HCT116 (cell line): ENCODE measurements around the gene TRPM1. TPM values are rescaled to one million over a fixed set of nuclear protein-coding genes. Genes with fewer than 3 reads are reported as not detected.

Experiments
- ATAC-seq: fragments of 200-7000 bp; cut with Tn5 transposase; 2 replicates; pipeline ENCODE4 v1.9.1; 2020; ENCODE audit warnings: mild to moderate bottlenecking, moderate library complexity
- BruUV-seq: library from RNA; stranded (reverse); fragments of 400-500 nt; replicated peaks from 2 replicates; lab custom pipeline; 2021; lab: Mats Ljungman, UMichigan
- CTCF ChIA-PET: fragments of 300-600 bp; sonication (Branson Sonifier 250); formaldehyde crosslinking; loops from one replicate; lab custom pipeline; 2021; ENCODE audit warnings: antibody characterized with exemption; lab: Charles Lee
- POLR2A ChIA-PET: fragments of 300-600, 350-600 bp; sonication (Branson Sonifier 250); formaldehyde crosslinking; loops from one replicate; lab custom pipeline; 2021; ENCODE audit warnings: antibody characterized with exemption; lab: Charles Lee
- RAD21 ChIA-PET, 2 experiments: fragments of 300-600 bp; sonication (Branson Sonifier 250); formaldehyde crosslinking; loops; one replicate each; lab custom pipeline; 2023; ENCODE audit warnings: low total read pairs in 2 of 2; ENCODE audit not compliant: uncharacterized antibody in 2 of 2, unreplicated experiment in 2 of 2, low non-redundant PET in 1 of 2; lab: Charles Lee
- DNase-seq: peaks from one replicate; pipeline ENCODE4 v3.0.0-alpha.2; 2010; ENCODE audit warnings: low read depth, low spot score
- H2AFZ ChIP-seq: fragments of 200-600 bp; shearing (Covaris generic), sonication (generic); 2 replicates; pipeline ENCODE4 v1.6.1; 2017; ENCODE audit warnings: low read depth, mixed run types, mixed read lengths, antibody characterized with exemption, low read length; ENCODE audit not compliant: poor library complexity, severe bottlenecking
- H3K27ac ChIP-seq: 2 replicates; pipeline ENCODE4 v1.5.1; 2012; ENCODE audit warnings: low read depth, low read length
- H3K27me3 ChIP-seq: fragments of 200-600 bp; sonication (generic); 2 replicates; pipeline ENCODE4 v1.6.1; 2016; ENCODE audit warnings: mixed run types, low read length, mixed read lengths; ENCODE audit not compliant: insufficient read depth
- H3K36me3 ChIP-seq, 2 experiments: fragments of 200-500 bp in 1 of 2; fragments of 200-600 bp in 1 of 2; sonication (Bioruptor generic) in 1 of 2; sonication (generic) in 1 of 2; 2 replicates each; pipeline versions ENCODE4 v1.5.1 to v1.6.1; 2014 to 2016; ENCODE audit warnings: low read length in 2 of 2, inconsistent platforms in 1 of 2, mixed read lengths in 1 of 2, mixed run types in 1 of 2; ENCODE audit not compliant: insufficient read depth in 2 of 2, control insufficient read depth in 1 of 2
- H3K4me1 ChIP-seq, 2 experiments: fragments of 200-600 bp in 1 of 2; sonication (generic) in 1 of 2; 2 replicates each; pipeline versions ENCODE4 v1.5.1 to v1.6.1; 2012 to 2017; ENCODE audit warnings: low read length in 2 of 2, inconsistent platforms in 1 of 2, mild to moderate bottlenecking in 1 of 2, mixed read lengths in 1 of 2, mixed run types in 1 of 2, moderate library complexity in 1 of 2; ENCODE audit not compliant: insufficient read depth in 2 of 2, control insufficient read depth in 1 of 2
- H3K4me2 ChIP-seq: fragments of 200-600 bp; sonication (generic); 2 replicates; pipeline ENCODE4 v1.6.1; 2017; ENCODE audit warnings: mixed run types, low read length, mixed read lengths
- H3K4me3 ChIP-seq, 2 experiments: fragments of 200-600 bp in 1 of 2; sonication (generic) in 1 of 2; replicated peaks in 1 of 2; 2 replicates each; pipeline ENCODE4 v1.5.1; 2011 to 2016; ENCODE audit warnings: low read length in 2 of 2, control low read depth in 1 of 2, low read depth in 1 of 2, mild to moderate bottlenecking in 1 of 2, mixed read lengths in 1 of 2, mixed run types in 1 of 2
- H3K79me2 ChIP-seq: fragments of 200-600 bp; sonication (generic); 2 replicates; pipeline ENCODE4 v1.6.1; 2017; ENCODE audit warnings: mild to moderate bottlenecking, mixed run types, low read length, moderate library complexity, mixed read lengths; ENCODE audit not compliant: insufficient read depth
- H3K9ac ChIP-seq: fragments of 200-600 bp; sonication (generic); 2 replicates; pipeline ENCODE4 v1.6.1; 2016; ENCODE audit warnings: low read length, mixed read lengths
- H3K9me2 ChIP-seq: fragments of 200-600 bp; sonication (generic), shearing (Covaris generic); 2 replicates; pipeline ENCODE4 v1.6.1; 2017; ENCODE audit warnings: mixed run types, mild to moderate bottlenecking, moderate library complexity; ENCODE audit not compliant: insufficient read depth
- H3K9me3 ChIP-seq, 2 experiments: fragments of 200-500 bp in 1 of 2; fragments of 200-600 bp in 1 of 2; sonication (Bioruptor generic) in 1 of 2; sonication (generic) in 1 of 2; 2 replicates each; pipeline ENCODE4 v1.6.1; 2014 to 2017; ENCODE audit warnings: low read length in 2 of 2, mixed read lengths in 2 of 2, inconsistent platforms in 1 of 2, low read depth in 1 of 2, mild to moderate bottlenecking in 1 of 2, mixed run types in 1 of 2, moderate library complexity in 1 of 2; ENCODE audit not compliant: control insufficient read depth in 1 of 2, insufficient read depth in 1 of 2
- H4K20me1 ChIP-seq: fragments of 200-600 bp; sonication (generic), shearing (Covaris generic); 2 replicates; pipeline ENCODE4 v1.6.1; 2017; ENCODE audit warnings: mixed run types, mild to moderate bottlenecking, moderate library complexity; ENCODE audit not compliant: insufficient read depth
- ATF3 ChIP-seq: IDR thresholded peaks from 2 replicates; pipeline ENCODE4 v1.6.1; 2012
- CBX3 ChIP-seq: IDR thresholded peaks from 2 replicates; pipeline ENCODE4 v1.6.1; 2012; ENCODE audit warnings: low read depth
- CEBPB ChIP-seq: IDR thresholded peaks from 2 replicates; pipeline ENCODE4 v1.6.1; 2012; ENCODE audit warnings: low read depth
- CTCF ChIP-seq, 3 experiments: fragments of 200-600 bp in 1 of 3; sonication (generic) in 1 of 3; IDR thresholded peaks in 2 of 3; conservative IDR thresholded peaks in 1 of 3; 2 replicates each; pipeline ENCODE4 v1.5.1; 2012 to 2017; ENCODE audit warnings: low read depth in 2 of 3, low read length in 2 of 3, antibody characterized with exemption in 1 of 3, borderline replicate concordance in 1 of 3, control low read depth in 1 of 3, mild to moderate bottlenecking in 1 of 3, mixed read lengths in 1 of 3, mixed run types in 1 of 3, moderate library complexity in 1 of 3; ENCODE audit not compliant: insufficient read depth in 1 of 3
- EGR1 ChIP-seq: IDR thresholded peaks from 2 replicates; pipeline ENCODE4 v1.6.1; 2012; ENCODE audit warnings: low read depth
- ELF1 ChIP-seq: IDR thresholded peaks from 2 replicates; pipeline ENCODE4 v1.6.1; 2012; ENCODE audit warnings: low read depth, borderline replicate concordance
- JUND ChIP-seq: IDR thresholded peaks from 2 replicates; pipeline ENCODE4 v1.6.1; 2012
- MAX ChIP-seq: IDR thresholded peaks from 2 replicates; pipeline ENCODE4 v1.6.1; 2012
- POLR2A ChIP-seq: IDR thresholded peaks from 2 replicates; pipeline ENCODE4 v1.7.0; 2011; ENCODE audit warnings: borderline replicate concordance; ENCODE audit not compliant: insufficient read depth, insufficient read length; ENCODE audit errors: extremely low read depth
- POLR2AphosphoS5 ChIP-seq: IDR thresholded peaks from 2 replicates; pipeline ENCODE4 v1.6.1; 2011; ENCODE audit warnings: mild to moderate bottlenecking, low read depth, low read length, moderate library complexity
- SRF ChIP-seq: IDR thresholded peaks from 2 replicates; pipeline ENCODE4 v1.6.1; 2012; ENCODE audit warnings: low read depth
- TCF7L2 ChIP-seq: IDR thresholded peaks from 2 replicates; pipeline ENCODE4 v1.7.0; 2011; ENCODE audit warnings: borderline replicate concordance, inconsistent platforms; ENCODE audit not compliant: insufficient read depth, insufficient read length; ENCODE audit errors: extremely low read depth
- YY1 ChIP-seq: IDR thresholded peaks from 2 replicates; pipeline ENCODE4 v1.6.1; 2011; ENCODE audit warnings: low read length, low read depth, moderate library complexity, mild to moderate bottlenecking; ENCODE audit not compliant: insufficient replicate concordance; ENCODE audit errors: extremely low read depth
- ZNF274 ChIP-seq: fragments of 200-500 bp; sonication (Bioruptor generic); IDR thresholded peaks from 2 replicates; pipeline ENCODE4 v1.6.1; 2014; ENCODE audit warnings: mild to moderate bottlenecking, low read depth, low read length, inconsistent platforms
- intact Hi-C: fragments of 100-400 bp; cut with micrococcal nuclease; formaldehyde crosslinking; loops from 2 replicates; pipeline ENCODE4 v1.10.0; 2022
- total RNA-seq: library from RNA; stranded (reverse); gene quantifications from one replicate; pipeline ENCODE4 v1.2.1, GENCODE V29; 2021; ENCODE audit not compliant: unreplicated experiment
- TF ChIP-seq, protein P1 (sequence below): IDR thresholded peaks from 2 replicates; pipeline ENCODE4 v1.6.1; 2012; ENCODE audit warnings: low read depth

The TRPM1 gene
- total RNA-seq, 1 experiment from 2014 or later = not detected

DNA sequence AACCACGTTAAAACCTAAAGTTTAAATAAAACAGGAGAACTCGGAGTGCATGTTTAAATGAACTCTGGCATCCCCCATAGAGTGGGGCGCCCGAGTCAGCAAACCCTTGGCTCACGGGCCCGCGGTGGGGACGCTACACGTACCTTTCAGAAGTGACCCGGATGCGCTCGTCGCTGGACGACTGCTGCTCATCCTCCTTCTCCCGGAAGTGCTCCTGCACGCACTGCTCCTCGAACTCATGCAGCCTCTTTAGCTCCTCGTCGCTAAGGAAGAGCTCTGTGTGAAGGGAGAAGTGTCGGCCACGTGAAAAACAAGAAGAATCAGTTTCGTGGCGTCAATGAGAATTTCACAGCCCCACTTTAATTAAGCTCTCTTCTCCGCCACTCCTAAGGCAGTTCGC lies 75.5 kb downstream of the TRPM1 start:
- ChIA-PET RAD21 (no interaction called here), CTCF (no interaction called here), POLR2A (no interaction called here)
- TF ChIP-seq POLR2A = no peak
- no peak for TF ChIP-seq POLR2AphosphoS5
- no peak for TF ChIP-seq CBX3
- TF ChIP-seq YY1 = no peak
- TF ChIP-seq CEBPB = no peak
- TF ChIP-seq ATF3 = no peak
- no peak for TF ChIP-seq EGR1
- no peak for TF ChIP-seq CTCF (IDR thresholded peaks at IDR 0.05 in 2 of 3, conservative IDR thresholded peaks at IDR 0.05 in 1 of 3; ENCODE audit: borderline replicate concordance in 1 of 3, insufficient read depth in 1 of 3, low read depth in 2 of 3, low read length in 2 of 3)
- Histone ChIP-seq H3K36me3 (no peaks in the 10 kb centered on the region), H3K79me2 (no peaks in the 10 kb centered on the region), H3K9me2 (no peaks in the 10 kb centered on the region), H3K4me2 (no peak overlapping the region), H3K27ac (no peak overlapping the region), H3K9ac (no peak overlapping the region), H2AFZ (no peak overlapping the region), H4K20me1 (no peaks in the 10 kb centered on the region), H3K9me3 (no peaks in the 10 kb centered on the region), H3K27me3 (no peaks in the 10 kb centered on the region), H3K4me3 (no peak overlapping the region), H3K4me1 (peaks cover 6 to 23% of the 10 kb centered on the region in 2 experiments)
- no peak for DNase-seq
- ATAC-seq = no peak
- intact Hi-C loops = no loop called here
- no TSS peak for BruUV-seq

DNA sequence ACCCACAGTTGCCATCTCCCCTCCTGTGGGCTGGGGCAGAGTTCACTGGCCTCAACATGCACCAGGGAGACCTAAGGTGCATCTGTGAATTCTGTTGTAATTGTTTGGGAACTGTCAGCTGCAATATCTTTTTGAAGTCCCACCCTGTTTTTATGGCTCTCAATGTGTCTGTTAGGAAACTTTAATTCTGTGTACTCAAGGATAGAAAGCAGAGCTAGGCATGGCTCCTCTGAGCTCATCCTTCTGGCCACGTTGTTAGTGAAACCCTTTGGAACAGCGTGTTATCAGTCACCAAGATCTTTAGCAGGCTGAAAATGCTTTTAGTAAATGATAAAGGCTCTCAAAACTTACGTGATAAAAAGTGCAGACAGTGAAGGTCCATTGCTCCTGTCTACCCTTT lies 76.5 kb downstream of the TRPM1 start:
- RAD21 ChIA-PET = no interaction called here
- Histone ChIP-seq H3K9me2 (no peaks in the 10 kb centered on the region), H3K36me3 (no peaks in the 10 kb centered on the region), H3K4me1 (peaks cover 6 to 23% of the 10 kb centered on the region in 2 experiments), H3K27me3 (no peaks in the 10 kb centered on the region), H3K4me2 (peak overlapping the region; percentile 75), H3K9me3 (no peaks in the 10 kb centered on the region), H2AFZ (peak overlapping the region; percentile 71), H3K79me2 (no peaks in the 10 kb centered on the region), H3K4me3 (peak overlapping the region in 1 of 2 experiments; percentile 30; a peak in 1 of 4 replicates), H4K20me1 (no peaks in the 10 kb centered on the region), H3K27ac (no peak overlapping the region), H3K9ac (no peak overlapping the region)
- DNase-seq = no peak
- POLR2A ChIA-PET = no interaction called here
- intact Hi-C loops = no loop called here
- TF ChIP-seq ZNF274 (no peak), MAX (no peak), CEBPB (no peak), JUND (no peak), POLR2AphosphoS5 (no peak), EGR1 (no peak), ELF1 (no peak), POLR2A (no peak), SRF (no peak), TCF7L2 (no peak), YY1 (no peak)
- TF ChIP-seq, protein P1, sequence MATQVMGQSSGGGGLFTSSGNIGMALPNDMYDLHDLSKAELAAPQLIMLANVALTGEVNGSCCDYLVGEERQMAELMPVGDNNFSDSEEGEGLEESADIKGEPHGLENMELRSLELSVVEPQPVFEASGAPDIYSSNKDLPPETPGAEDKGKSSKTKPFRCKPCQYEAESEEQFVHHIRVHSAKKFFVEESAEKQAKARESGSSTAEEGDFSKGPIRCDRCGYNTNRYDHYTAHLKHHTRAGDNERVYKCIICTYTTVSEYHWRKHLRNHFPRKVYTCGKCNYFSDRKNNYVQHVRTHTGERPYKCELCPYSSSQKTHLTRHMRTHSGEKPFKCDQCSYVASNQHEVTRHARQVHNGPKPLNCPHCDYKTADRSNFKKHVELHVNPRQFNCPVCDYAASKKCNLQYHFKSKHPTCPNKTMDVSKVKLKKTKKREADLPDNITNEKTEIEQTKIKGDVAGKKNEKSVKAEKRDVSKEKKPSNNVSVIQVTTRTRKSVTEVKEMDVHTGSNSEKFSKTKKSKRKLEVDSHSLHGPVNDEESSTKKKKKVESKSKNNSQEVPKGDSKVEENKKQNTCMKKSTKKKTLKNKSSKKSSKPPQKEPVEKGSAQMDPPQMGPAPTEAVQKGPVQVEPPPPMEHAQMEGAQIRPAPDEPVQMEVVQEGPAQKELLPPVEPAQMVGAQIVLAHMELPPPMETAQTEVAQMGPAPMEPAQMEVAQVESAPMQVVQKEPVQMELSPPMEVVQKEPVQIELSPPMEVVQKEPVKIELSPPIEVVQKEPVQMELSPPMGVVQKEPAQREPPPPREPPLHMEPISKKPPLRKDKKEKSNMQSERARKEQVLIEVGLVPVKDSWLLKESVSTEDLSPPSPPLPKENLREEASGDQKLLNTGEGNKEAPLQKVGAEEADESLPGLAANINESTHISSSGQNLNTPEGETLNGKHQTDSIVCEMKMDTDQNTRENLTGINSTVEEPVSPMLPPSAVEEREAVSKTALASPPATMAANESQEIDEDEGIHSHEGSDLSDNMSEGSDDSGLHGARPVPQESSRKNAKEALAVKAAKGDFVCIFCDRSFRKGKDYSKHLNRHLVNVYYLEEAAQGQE = no peak
- CTCF ChIA-PET = no interaction called here
- BruUV-seq = no TSS peak
- ATAC-seq = no peak
